Stomach smooth muscle (tissue), 2 donors: ENCODE results near the gene ARPC5L.
A peak's percentile ranks its signal among the peaks of the same experiment; 100 is the strongest.

Experiments used
- H3K27ac ChIP-seq: one replicate; pipeline ENCODE4 v1.7.0; 2013; ENCODE audit warnings: mild to moderate bottlenecking, low read length, inconsistent platforms
- H3K27me3 ChIP-seq, 2 donors: one replicate each; pipeline ENCODE4 v1.7.0; 2013; ENCODE audit warnings: low read length in 2 of 2; ENCODE audit not compliant: insufficient read depth in 2 of 2, control insufficient read depth in 1 of 2
- H3K36me3 ChIP-seq, 2 donors: one replicate each; pipeline ENCODE4 v1.7.0; 2013; ENCODE audit warnings: low read length in 2 of 2; ENCODE audit not compliant: control insufficient read depth in 2 of 2, insufficient read depth in 2 of 2
- H3K4me1 ChIP-seq: one replicate; pipeline ENCODE4 v1.7.0; 2013; ENCODE audit warnings: low read length; ENCODE audit not compliant: control insufficient read depth, insufficient read depth
- H3K4me3 ChIP-seq, 2 donors: one replicate each; pipeline ENCODE4 v1.7.0; 2013; ENCODE audit warnings: low read length in 2 of 2
- H3K9ac ChIP-seq, 2 donors: one replicate each; pipeline ENCODE4 v1.7.0; 2013; ENCODE audit warnings: low read length in 2 of 2, mild to moderate bottlenecking in 1 of 2
- H3K9me3 ChIP-seq, 2 donors: one replicate each; pipeline ENCODE4 v1.7.0; 2013; ENCODE audit warnings: low read length in 2 of 2; ENCODE audit not compliant: control insufficient read depth in 2 of 2
- donor health status: healthy.
- donor health status: Pancreatic carcinoma.

Gene ARPC5L

DNA sequence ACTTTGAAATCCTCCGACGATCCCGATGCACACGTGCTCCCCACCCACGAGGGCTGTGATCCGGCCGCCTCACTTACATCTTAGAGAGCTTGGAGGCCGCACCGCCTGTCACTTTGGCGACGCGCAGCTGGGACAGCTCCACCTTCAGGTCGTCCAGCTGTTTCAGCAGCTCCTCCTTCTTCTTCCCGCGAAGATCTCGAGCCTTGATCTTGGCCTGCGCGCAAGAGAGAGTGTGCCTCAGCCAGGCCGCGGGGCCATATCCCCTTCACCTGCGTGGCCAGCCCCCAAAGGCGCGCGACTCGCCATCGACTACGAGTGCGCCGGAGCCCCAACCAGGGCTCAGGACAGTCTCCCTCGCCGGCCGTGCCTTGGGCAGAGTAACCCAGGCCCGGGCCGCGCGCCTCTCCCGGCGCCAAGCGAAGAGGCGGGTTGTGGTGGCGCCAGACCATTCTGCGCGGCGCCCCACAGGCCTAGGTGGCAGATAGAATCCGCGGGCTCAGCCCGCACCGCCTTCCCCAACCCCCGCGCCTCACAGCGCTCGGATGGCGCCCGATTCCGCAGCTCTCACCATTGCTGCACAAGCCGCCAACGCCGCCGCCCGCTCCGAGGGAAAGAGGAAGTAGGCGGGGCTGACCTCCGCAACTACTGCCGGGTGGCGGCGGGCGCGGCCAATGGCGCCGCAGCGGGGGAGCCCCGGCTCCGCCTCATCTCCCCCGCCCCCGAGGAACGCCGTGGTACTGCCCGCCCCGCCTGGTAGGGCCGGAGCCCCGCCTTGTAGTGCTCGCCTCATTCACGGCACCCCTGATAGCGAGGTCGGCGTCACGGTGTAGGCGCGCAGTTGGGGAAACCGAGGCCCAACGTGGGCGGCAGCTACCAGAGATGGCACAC, at the start of gene ARPC5L, which contains the start of gene RPL35:
Gene ARPC5L (plus strand): TSS at position 789 of the 888 bp plus-strand sequence. CDS start 7,161 bp downstream, outside the sequence.
Gene RPL35 (minus strand): TSS at position 616 of the 888 bp plus-strand sequence. CDS start 45 bp downstream, at position 571.
- peak within 1 kb of the TSS; percentile 87 to 90 for H3K9ac ChIP-seq

DNA sequence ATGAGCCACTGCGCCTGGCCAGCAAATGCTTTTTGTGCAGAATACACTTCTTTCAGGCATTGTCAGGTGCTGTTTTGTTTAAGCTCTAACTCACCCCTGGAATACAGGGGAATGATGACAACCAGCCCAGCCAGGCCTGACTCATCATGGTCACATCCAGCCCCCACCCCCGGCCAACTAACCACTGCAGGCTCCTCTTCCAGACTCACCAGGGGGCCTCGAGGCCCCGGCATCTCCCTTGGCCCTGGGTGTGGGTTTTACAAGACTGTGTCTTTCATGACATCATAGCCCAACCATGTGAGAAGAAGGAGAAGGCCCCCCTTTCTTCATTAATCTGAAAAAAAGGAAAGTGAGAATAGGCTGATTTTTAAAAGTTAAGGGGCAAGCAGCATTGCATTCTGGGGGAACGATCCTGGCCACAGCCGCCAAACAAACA, 49.5 kb upstream of the ARPC5L start:
- Histone ChIP-seq H3K27ac (no peak overlapping the region), H3K36me3 (no peaks in the 10 kb centered on the region), H3K4me1 (peaks cover 11% of the 10 kb centered on the region), H3K9ac (no peak overlapping the region), H3K27me3 (no peaks in the 10 kb centered on the region), H3K4me3 (no peak overlapping the region), H3K9me3 (no peaks in the 10 kb centered on the region)

More for the DNA sequence above, at the start of gene ARPC5L, which contains the start of gene RPL35:
- H3K9me3 ChIP-seq: no peaks in the 10 kb centered on the region
- peak within 1 kb of the TSS; percentile 84 to 94 for H3K4me3 ChIP-seq
- peak within 1 kb of the TSS; percentile 85 for H3K27ac ChIP-seq
- no peaks in the 10 kb centered on the region for H3K27me3 ChIP-seq
- H3K4me1 ChIP-seq: peaks cover 34% of the 10 kb centered on the region
- H3K36me3 ChIP-seq: peaks cover 29 to 34% of the 10 kb centered on the region in 2 donors

DNA sequence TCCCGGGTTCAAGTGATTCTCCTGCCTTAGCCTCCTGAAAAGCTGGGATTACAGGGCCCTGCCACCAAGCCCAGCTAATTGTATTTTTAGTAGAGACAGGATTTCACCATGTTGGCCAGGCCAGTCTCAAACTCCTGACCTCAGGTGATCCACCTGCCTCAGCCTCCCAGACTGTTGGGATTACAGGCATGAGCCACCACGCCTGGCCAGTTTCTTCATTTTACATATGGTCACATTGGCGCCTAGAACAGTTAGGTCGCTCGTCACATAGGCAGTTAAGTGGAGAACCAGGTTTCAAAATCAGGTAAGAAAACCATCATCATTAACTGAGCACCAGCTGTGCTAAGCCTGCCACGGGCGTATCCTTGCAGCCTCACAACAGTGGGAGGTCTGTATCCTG, 48.9 kb upstream of the ARPC5L start:
- no peak overlapping the region for H3K9ac ChIP-seq
- no peak overlapping the region for H3K27ac ChIP-seq
- H3K36me3 ChIP-seq: no peaks in the 10 kb centered on the region
- H3K4me1 ChIP-seq: peaks cover 11% of the 10 kb centered on the region
- H3K9me3 ChIP-seq: no peaks in the 10 kb centered on the region
- H3K27me3 ChIP-seq: no peaks in the 10 kb centered on the region
- H3K4me3 ChIP-seq: no peak overlapping the region

DNA sequence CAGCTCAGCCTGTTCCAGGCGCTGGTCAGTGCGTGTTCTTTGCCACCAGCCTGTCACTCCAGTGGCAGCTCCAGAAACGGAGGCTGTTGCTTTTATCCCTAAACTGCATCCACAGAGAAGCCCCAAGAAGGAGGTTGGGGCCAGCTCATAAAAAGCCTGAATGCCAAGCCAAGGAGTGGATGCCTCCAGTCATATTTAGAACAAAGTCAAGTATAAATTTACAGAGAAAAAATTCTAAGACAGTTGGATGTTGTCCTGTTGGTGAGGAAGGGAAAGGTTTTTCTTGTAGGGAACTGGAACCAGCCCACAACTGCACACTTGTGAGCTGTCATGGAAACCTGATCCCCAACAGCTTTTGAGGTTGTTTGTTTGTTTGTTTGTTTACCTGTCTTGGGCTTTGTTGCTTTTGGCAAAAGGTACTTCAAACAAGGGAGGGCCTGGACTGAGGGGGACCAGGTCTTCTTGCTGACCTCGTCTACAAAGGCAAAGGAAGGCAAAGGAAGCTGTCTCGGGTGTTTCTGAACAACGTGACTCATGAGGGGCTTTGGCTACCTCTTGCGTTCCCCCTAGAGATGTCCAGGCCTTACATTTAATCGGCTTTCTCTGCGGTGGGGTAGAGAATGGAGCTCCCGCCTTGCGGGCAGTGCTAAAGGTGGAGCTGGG, 48.3 kb upstream of the ARPC5L start:
- Histone ChIP-seq H3K36me3 (no peaks in the 10 kb centered on the region), H3K4me1 (peaks cover 11% of the 10 kb centered on the region), H3K9ac (no peak overlapping the region), H3K4me3 (no peak overlapping the region), H3K9me3 (no peaks in the 10 kb centered on the region), H3K27me3 (no peaks in the 10 kb centered on the region), H3K27ac (no peak overlapping the region)

DNA sequence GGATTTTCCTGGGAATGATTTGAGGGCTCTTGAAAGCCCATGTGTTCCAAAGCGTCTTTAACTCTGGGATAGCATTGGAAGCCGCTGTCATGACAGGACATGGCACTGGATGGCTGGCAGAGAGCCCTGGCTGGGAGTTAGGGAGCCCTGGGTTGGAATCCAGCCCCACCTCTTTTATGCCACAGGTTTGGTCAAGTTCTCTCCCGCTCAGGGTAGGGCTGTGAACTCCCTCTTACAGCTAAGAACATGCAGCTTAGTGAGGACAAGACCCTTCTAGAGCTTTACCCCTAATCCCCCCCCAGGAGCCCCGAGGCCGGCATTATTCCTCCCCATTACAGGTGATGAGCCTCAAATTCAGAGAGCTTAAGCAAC, 47.8 kb upstream of the ARPC5L start:
- Histone ChIP-seq H3K9ac (no peak overlapping the region), H3K4me1 (peaks cover 11% of the 10 kb centered on the region), H3K36me3 (no peaks in the 10 kb centered on the region), H3K27me3 (no peaks in the 10 kb centered on the region), H3K27ac (no peak overlapping the region), H3K4me3 (no peak overlapping the region), H3K9me3 (no peaks in the 10 kb centered on the region)

DNA sequence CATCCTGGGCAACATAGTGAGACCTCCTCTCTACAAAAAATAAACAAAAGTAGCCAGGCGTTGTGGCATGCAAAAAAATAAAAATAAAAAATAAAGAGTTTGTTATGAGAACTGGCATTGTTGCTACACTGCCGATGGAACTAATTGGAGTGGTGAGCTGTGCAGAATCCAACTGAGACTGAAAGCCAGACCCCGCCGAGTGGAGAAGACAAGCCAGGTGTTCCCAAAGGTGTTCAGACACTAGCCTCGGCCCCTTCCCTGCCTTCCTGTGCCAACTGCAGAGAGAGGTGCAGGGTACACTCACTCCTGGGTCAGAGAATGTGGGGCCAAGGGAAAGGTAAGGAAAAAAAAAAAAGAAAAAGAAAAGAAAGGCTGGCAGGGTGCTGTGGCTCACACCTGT, 46.3 kb upstream of the ARPC5L start:
- no peak overlapping the region for H3K4me3 ChIP-seq
- no peaks in the 10 kb centered on the region for H3K27me3 ChIP-seq
- no peak overlapping the region for H3K9ac ChIP-seq
- H3K4me1 ChIP-seq: peaks cover 11% of the 10 kb centered on the region
- no peaks in the 10 kb centered on the region for H3K36me3 ChIP-seq
- no peak overlapping the region for H3K27ac ChIP-seq
- no peaks in the 10 kb centered on the region for H3K9me3 ChIP-seq

DNA sequence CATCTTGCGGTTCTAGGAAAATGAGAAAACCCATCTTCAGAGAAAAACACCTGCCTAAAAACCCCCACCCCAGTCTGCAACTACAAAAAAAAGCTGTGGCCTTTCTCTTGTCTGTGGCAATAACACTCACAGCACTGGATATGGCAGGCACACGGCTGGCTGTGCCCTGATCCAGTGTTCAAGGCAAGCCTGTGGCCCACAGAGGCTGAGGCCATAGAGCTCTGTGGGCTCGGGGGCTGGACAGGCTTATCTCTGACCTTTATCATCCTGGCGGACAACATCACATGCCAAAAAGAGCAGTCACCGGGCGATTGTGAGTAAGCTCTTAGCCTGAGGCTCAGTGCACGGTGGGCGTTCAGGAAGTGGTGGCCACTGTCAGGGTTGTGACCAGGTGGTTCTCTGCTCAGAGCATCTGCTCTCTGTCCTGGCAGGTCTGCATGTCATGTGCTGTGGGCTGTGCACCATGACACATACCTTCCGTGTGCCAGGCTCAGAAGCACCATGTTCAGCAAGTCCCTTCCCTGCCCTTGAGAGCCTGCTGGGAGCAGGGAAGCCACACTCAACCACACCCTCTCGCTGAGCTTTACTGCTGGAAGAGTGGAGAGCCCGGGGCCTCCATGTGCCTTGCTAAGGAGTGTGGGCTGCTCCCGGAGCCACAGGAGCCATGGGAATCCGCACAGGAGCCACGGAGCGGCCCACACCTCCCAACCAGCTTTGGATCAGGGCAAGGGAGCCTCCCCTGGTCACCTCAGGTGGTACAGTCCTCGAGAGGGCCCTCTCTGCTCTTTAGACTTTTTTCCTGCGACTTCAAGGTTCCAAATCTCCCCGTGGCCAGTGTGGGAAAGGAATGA, 43.3 kb upstream of the ARPC5L start:
- H3K4me3 ChIP-seq: no peak overlapping the region
- H3K27me3 ChIP-seq: no peaks in the 10 kb centered on the region
- H3K36me3 ChIP-seq: no peaks in the 10 kb centered on the region
- H3K27ac ChIP-seq: no peak overlapping the region
- no peaks in the 10 kb centered on the region for H3K4me1 ChIP-seq
- H3K9me3 ChIP-seq: no peaks in the 10 kb centered on the region
- H3K9ac ChIP-seq: no peak overlapping the region

DNA sequence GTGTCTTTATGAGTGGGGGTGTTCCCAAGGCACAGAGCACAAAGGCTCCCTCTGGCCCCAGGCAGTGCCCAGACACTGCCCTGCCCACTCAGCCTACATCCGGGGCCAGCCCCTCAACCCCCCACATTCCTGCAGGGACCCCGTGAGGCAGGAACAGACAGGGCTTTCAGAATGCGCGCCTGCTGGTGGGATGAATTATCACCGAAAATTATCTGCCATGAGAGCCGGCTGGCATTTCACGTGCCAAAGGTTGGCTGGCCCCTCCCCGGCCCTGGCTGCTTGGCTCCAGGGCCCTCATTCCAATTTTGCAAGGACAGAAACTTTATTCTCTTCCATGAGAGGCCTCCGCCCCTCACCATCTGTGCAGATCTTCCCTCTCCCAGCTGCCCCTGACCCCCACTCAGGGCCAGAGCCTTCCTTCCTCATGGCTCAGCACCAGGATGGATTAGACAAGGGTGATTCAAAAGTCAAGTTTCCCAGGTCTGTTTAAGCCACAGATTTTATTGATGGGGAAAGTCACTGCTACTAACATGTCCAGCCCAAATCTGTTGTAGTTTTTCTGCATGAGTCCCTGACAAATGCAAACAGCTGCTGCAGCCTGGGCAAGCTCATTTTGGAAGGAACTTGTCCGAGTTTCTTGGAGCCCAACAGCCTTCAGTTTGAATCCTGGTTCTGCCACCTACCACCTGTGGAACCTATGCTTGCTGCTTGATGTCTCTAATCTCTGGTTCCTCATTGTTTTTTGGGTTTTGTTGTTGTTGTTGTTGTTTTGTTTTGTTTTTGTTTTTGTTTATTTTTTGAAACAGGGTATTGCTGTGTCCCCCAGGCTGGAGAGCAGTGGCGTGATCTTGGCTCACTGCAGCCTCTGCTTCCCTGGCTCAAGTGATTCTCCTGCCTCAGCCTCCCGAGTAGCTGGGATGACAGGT, 41.0 kb upstream of the ARPC5L start:
- no peak overlapping the region for H3K27ac ChIP-seq
- no peak overlapping the region for H3K9ac ChIP-seq

DNA sequence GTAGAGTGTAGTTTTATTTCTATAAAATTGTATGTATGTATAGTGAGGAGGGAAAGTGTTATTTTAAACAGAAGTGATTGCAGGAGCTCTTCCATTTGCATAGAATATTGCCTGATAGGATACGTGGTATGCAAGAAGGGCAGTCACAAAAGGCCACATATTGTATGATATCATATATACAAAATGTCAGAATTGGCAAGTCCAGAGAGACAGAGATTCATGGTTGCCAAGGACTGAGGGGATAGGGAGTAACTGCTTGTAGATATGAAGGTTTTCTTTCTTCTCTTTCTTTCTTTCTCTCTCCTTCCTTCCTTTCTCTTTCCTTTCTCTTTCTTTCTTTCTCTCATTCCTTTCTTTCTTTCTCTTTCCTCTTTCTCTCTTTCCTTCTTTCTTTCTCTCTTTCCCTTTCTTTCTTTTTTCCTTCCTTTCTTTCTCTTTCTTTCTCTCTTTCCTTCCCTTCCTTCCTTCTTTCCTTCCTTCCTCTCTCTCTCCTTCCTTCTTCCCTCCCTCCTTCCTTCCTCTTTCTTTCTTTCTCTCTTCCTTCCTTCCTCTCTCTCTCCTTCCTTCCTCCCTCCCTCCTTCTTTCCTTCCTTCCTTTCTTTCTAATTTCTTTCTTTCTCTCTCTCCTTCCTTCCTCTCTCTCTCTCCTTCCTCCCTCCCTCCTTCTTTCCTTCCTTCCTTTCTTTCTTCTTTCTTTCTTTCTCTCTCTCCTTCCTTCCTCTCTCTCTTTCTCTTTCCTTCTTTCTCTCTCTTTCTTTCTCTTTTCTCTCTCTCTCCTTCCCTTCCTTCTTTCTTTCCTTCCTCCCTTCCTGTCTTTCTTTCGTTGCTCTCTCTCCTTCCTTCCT, 33.2 kb upstream of the ARPC5L start:
- Histone ChIP-seq H3K4me1 (peaks cover 7% of the 10 kb centered on the region), H3K9me3 (no peaks in the 10 kb centered on the region), H3K27ac (no peak overlapping the region), H3K9ac (no peak overlapping the region), H3K36me3 (no peaks in the 10 kb centered on the region), H3K27me3 (no peaks in the 10 kb centered on the region), H3K4me3 (no peak overlapping the region)

More for the DNA sequence above, 41.0 kb upstream of the ARPC5L start:
- no peaks in the 10 kb centered on the region for H3K36me3 ChIP-seq
- no peaks in the 10 kb centered on the region for H3K27me3 ChIP-seq
- no peaks in the 10 kb centered on the region for H3K4me1 ChIP-seq
- H3K4me3 ChIP-seq: no peak overlapping the region
- no peaks in the 10 kb centered on the region for H3K9me3 ChIP-seq
